SW480 (cell line): Measurements from ENCODE around the gene SLC7A6.

Experiments
- DNase-seq: peaks from one replicate; pipeline ENCODE4 v3.0.0-alpha.2; 2016; ENCODE audit warnings: low spot score

The SLC7A6 gene

DNA sequence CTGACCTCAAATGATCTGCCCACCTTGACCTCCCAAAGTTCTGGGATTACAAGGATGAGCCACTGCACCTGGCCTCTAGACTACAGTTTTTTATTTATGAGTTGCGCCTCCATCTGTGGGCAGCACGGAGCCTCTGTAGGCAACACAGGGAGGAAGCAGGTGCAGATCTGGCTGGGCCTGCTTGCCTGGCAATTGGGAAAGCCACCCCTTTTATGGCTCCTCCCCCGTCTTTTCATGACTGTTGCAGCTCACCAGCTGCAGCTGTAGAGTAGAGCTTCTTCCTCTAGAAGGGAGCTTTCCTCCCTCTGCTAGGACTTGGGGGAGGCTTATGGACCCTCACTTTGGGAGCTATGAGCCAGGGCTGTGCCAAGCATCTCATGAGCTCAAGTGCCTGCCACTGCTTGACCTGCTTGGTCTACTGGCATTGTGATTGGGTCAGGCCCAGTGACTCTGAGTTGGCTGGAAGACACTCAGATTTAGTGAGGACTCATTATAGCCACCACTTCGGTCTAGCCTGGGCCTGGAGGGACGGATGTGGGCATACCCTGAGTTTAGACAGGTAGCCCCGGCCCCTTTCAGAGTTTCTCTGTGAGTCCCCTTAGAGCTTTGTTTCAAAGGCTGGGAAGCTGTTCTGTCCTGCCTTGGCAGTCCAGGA, 6.9 kb upstream of the SLC7A6 start:
- DNase-seq, result peak; percentile 50

- DNase-seq, result peak; percentile 76
Observed at GRCh38 chr16:68257906-68258800, 6.2 kb upstream of the SLC7A6 start.

DNA sequence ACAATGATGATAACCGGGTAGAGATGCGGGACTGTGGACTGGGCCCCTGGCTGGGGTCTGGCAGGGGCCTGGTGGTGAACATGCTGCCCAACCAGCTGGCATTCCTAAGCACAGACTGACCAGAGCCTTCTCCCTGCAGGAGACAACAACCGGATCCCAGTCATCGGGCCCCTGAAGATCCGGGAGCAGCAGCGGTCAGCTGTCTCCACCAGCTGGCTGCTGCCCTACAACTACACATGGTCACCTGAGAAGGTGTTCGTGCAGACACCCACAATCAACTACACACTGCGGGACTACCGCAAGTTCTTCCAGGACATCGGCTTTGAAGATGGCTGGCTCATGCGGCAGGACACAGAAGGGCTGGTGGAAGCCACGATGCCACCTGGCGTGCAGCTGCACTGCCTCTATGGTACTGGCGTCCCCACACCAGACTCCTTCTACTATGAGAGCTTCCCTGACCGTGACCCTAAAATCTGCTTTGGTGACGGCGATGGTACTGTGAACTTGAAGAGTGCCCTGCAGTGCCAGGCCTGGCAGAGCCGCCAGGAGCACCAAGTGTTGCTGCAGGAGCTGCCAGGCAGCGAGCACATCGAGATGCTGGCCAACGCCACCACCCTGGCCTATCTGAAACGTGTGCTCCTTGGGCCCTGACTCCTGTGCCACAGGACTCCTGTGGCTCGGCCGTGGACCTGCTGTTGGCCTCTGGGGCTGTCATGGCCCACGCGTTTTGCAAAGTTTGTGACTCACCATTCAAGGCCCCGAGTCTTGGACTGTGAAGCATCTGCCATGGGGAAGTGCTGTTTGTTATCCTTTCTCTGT, 5.1 kb upstream of the SLC7A6 start:
- DNase-seq, result no peak

- DNase-seq, result no peak
Observed at GRCh38 chr16:68263559-68264127, 683 bp upstream of the SLC7A6 start.

GRCh38 chr16:68265078-68265920, 973 bp downstream of the SLC7A6 start:
- peak; percentile 93 for DNase-seq

DNA sequence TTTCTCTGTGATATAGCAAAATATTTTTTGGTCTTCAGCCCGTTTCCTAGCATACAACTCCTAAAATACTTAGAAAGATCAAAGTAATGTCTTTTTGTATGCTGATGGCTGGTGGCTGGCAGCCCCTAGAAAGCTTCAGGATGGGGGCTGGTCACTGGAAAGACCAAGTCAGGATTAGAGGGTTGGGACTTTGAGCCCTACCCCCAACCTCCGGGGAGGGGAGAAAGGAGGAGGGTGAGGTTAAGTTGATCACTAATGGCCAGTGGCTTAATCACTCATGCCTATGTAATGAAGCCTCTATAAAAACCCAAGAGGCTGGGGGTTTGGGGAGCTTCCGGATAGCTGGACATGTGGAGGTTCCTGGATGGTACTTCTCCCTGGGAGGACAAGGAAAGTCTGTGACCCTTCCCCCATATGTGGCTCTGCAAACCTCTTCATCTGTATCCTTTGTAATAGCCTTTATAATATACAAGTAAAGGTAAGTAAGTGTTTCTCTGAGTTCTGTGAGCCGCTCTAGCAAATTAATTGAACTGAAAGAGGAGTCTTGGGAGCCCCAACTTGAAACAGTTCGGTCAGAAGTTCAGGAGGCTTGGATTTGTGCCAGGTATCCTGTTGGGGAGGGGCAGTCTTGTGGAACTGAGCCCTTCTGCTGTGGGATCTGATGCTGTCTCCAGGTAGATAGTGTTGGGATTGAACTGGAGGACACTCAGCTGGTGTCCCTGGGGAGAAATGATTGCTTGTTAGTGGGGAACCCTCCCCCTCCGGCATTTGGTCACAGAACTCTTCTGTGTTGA, 3.5 kb downstream of the SLC7A6 start:
- DNase-seq, result no peak

DNA sequence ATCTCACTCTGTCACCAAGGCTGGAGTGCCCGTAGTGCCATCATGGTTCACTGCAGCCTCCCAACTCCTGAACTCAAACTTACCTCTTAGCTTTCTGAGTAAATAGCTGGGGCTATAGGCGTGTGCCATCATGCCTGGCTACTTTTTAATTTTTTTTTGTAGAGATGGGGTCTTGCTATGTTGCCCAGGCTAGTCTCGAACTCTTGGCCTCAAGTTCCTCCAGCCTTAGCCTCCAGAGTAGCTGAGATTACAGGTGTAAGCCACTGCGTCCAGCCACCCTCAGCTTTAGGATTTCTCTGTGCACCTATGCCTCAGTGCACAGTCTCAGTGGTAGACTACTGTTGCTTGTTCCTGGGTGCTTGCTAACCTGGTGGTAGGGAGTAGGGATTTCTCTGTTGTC, 5.5 kb downstream of the SLC7A6 start:
- DNase-seq, result no peak

DNA sequence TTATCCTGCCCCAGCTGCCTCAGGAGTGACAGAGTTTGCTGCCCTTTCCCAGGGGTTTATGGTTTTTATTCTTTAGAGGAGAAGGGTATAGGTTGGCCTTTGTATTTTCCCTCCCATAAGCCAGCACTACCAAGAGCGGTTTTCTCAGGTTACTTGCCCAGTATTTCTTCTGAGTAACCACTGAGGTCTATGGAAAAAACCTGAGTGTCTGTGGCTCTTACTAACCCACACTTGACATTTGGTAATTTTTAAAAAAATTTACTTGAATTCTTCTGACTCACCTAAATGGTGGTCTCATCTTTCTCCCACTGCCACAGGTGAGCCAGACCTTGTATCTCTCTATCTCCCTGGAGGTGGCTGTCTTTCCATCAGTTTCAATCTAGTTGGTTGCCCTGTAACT, 6.0 kb downstream of the SLC7A6 start:
- no peak for DNase-seq

- no peak for DNase-seq
Observed at GRCh38 chr16:68272507-68273209, 8.3 kb downstream of the SLC7A6 start.

DNA sequence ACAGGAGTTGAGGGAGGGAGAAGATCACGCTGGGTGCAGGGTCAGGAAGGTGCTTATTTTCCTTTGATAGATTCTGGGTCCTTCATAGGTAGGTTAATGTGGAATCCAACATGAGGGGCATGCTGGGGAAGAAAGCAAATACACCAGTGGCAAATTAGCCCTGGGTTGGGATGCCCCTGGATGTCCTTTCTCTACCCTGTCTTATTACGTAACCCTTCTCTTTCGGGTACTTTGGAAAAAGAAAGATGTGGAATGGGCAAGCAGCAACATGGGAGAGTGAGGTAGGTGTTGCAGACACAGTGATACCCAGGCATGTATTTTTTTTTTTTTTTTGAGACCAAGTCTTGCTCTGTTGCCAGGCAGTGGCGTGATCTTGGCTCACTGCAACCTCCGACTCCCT, 9.1 kb downstream of the SLC7A6 start:
- DNase-seq, result no peak

GRCh38 chr16:68273896-68274295, 9.6 kb downstream of the SLC7A6 start:
- DNase-seq, result no peak

- no peak for DNase-seq
Observed at GRCh38 chr16:68274441-68274840, 10.1 kb downstream of the SLC7A6 start.

DNA sequence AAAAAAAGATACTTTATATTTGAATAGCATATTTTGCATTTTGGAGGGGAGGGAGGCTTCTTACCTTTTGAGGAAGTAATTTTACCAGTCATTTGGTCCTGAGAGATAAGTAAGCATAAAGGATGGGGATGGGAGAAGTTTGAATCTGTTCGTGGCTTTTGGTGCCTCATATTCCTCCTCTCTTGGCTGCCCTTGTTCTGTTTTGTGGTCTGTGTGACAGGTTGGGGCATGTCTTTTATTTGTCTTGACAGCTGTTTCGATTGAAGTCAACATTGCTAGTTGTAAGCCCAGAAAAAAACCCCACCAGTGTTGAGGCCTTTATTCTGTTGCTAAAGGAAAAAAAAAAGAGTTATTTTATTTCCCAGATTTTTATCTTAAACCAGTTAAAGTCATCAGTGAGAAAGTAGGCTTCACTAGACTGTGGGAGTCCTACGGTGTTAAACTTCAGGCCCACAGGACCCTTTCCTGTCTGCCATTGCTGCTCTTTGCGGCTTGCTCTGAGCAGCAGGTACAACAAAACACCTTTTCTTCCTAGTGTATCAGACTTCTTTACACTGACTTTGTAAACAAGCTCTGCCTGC, 11.4 kb downstream of the SLC7A6 start:
- peak; percentile 32 for DNase-seq

- no peak for DNase-seq
Observed at GRCh38 chr16:68276223-68276622, 11.9 kb downstream of the SLC7A6 start.

DNA sequence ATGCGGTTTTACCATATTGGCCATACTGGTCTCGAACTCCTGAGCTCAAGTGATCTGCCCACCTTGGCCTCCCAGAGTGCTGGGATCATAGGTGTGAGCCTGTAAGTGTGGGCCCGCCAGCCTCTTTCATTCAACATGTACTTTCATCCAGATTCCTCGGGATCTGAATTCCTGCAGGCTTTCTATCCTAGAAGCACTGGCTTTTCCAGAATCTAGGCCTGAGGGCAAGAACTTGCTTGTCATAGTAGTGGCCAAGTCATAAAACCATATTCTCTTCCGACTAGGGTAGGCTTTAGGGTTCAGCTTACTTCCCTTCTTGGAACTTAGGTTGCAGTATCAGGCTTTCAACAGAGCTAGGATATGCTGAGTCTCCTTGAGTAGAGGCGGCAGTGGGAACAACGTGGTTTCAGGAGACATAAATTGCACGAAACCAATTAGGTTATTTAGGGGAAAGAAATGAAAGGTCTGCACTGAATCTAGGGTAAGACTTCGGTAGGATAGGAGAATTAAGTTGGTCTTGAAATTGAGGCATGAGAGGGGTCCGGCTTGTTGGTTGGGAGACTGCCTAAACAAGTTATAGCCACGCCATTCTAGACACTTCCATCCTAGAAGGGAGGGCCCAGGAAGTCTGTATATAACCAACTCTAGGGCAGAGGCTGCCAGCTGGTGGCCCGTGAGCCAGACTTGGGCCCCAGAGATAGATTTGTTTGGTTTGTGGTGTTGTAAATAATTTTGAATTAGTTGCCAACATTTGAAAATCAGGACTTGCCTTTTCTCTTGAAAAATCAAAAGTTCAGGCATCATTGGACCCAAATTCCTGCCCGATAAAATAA, 15.6 kb downstream of the SLC7A6 start:
- DNase-seq, result no peak

- DNase-seq, result peak; percentile 65
Observed at GRCh38 chr16:68281368-68282063, 17.2 kb downstream of the SLC7A6 start.

DNA sequence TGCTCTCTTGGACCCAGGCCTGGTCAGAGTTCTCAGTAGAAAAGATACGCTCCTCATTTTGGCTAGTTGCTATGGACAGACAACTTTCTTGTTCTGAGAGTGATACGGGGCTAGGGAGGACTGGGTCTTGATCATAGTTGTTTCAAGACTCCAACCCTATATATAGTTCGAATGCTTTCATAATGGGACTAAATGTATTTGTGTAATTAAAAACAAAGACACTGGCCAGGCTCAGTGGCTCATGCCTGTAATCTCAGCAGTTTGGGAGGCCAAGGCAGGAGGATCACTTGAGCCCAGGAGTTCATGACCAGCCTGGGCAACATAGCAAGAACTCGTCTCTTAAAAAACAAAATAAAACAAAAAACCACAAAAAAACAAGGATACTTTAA, 17.7 kb downstream of the SLC7A6 start:
- DNase-seq, result no peak

DNA sequence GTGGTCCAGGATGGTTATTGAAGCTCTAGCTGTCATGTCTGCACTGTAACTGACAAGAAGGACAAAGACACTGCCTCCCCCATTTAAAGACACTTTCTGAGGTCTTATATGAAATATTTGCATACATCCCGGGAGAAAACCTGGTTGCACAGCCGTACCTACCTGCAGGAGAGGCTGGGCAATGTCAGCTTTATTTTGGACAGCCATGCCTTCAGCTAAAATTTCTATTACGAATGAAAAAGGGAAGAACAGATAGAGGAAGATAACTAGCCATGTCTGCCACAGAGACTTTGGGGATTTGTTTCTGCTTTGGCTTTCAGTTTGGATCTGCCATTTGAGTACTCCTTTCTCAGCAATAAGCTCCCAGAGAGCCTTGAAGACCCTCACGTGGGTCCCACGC, 19.0 kb downstream of the SLC7A6 start:
- DNase-seq, result no peak
